ENCODE measurements around the gene OSGEP.

GRCh38 chr14:20460458-20461224 lies 6.0 kb upstream of the OSGEP start:
- TF ChIP-seq CTCF (conservative IDR thresholded peaks at IDR 0.05 in 1 of 2, IDR thresholded peaks at IDR 0.05 in 1 of 2; ENCODE audit: low read depth in 1 of 2, low read length in 2 of 2) = no peak
- no peak for TF ChIP-seq EZH2 (IDR thresholded peaks at IDR 0.05; ENCODE audit: low read length, missing control alignments)
